Transverse colon (tissue), 4 donors: ENCODE results near the gene ZNF503.

Experiments
- CTCF ChIP-seq, 5 experiments: fragments of 200-600 bp in 3 of 5; fragments of 450-650 bp in 2 of 5; sonication (generic) in 3 of 5; IDR thresholded peaks; 1 replicate in 2 of 5; 2 replicates in 3 of 5; pipeline ENCODE4 v1.5.1; 2016 to 2017; ENCODE audit warnings: antibody characterized with exemption in 5 of 5, inconsistent platforms in 3 of 5, mild to moderate bottlenecking in 2 of 5, moderate library complexity in 1 of 5
- EP300 ChIP-seq: sonication (generic); formaldehyde crosslinking; IDR thresholded peaks from one replicate; pipeline ENCODE4 v1.6.1; 2017; ENCODE audit warnings: antibody characterized with exemption, low read depth
- POLR2A ChIP-seq: fragments of 450-650 bp; IDR thresholded peaks from one replicate; pipeline ENCODE4 v1.6.1; 2016; ENCODE audit warnings: antibody characterized with exemption, mild to moderate bottlenecking, moderate library complexity
- POLR2AphosphoS5 ChIP-seq, 3 donors: sonication (generic); formaldehyde crosslinking; IDR thresholded peaks; one replicate each; pipeline ENCODE4 v1.6.1; 2016; ENCODE audit warnings: antibody characterized with exemption in 3 of 3

- TF ChIP-seq CTCF (IDR thresholded peaks at IDR 0.05): no peak
- no peak for TF ChIP-seq POLR2A
- TF ChIP-seq POLR2AphosphoS5 (IDR thresholded peaks at IDR 0.05): no peak
- TF ChIP-seq EP300: no peak
Observed at GRCh38 chr10:75398200-75398691, 3.3 kb downstream of the ZNF503 start.
